ENCODE data around the gene C1orf185.
"Not testable (repeated sequence)": the region's sequence is repeated elsewhere in the genome, so short reads cannot be mapped to it uniquely, and the experiment has no call there.

The C1orf185 gene

GRCh38 chr1:51101976-51102375, at the start of gene C1orf185:
Gene C1orf185 (plus strand): TSS chr1:51102228. CDS start chr1:51102234, 6 bp downstream.
- no peak for DNase-seq

- DNase-seq = peak; percentile 25
Measured at GRCh38 chr1:51058858-51059257, 43.2 kb upstream of the C1orf185 start.

- no peak for DNase-seq
Measured at GRCh38 chr1:51061231-51061918, 40.7 kb upstream of the C1orf185 start.

GRCh38 chr1:51063121-51063520, 38.9 kb upstream of the C1orf185 start:
- no peak for DNase-seq

- no peak for DNase-seq
Measured at GRCh38 chr1:51070011-51070410, 32.0 kb upstream of the C1orf185 start.

GRCh38 chr1:51070640-51071039, 31.4 kb upstream of the C1orf185 start:
- DNase-seq = no peak

GRCh38 chr1:51071291-51072042, 30.6 kb upstream of the C1orf185 start:
- no peak for DNase-seq

- no peak for DNase-seq
Measured at GRCh38 chr1:51072043-51072439, 30.0 kb upstream of the C1orf185 start.

- DNase-seq = no peak
Measured at GRCh38 chr1:51072651-51073050, 29.4 kb upstream of the C1orf185 start.

GRCh38 chr1:51073456-51073855, 28.6 kb upstream of the C1orf185 start:
- DNase-seq = no peak

- DNase-seq = no peak
Measured at GRCh38 chr1:51086496-51087271, 15.3 kb upstream of the C1orf185 start.

GRCh38 chr1:51088474-51088873, 13.6 kb upstream of the C1orf185 start:
- DNase-seq = no peak

GRCh38 chr1:51093581-51093980, 8.4 kb upstream of the C1orf185 start:
- no peak for DNase-seq

GRCh38 chr1:51097171-51097570, 4.9 kb upstream of the C1orf185 start:
- DNase-seq = no peak

GRCh38 chr1:51100264-51100880, 1.7 kb upstream of the C1orf185 start:
- DNase-seq = no peak

GRCh38 chr1:51114137-51114536, 12.1 kb downstream of the C1orf185 start:
- no peak for DNase-seq

- no peak for DNase-seq
Measured at GRCh38 chr1:51115714-51116404, 13.8 kb downstream of the C1orf185 start.

- DNase-seq = no peak
Measured at GRCh38 chr1:51119331-51119730, 17.3 kb downstream of the C1orf185 start.

- DNase-seq = no peak
Measured at GRCh38 chr1:51120629-51121028, 18.6 kb downstream of the C1orf185 start.

- DNase-seq = not testable (repeated sequence)
Measured at GRCh38 chr1:51127152-51127551, 25.1 kb downstream of the C1orf185 start.

GRCh38 chr1:51131185-51131584, 29.2 kb downstream of the C1orf185 start:
- no peak for DNase-seq

- no peak for DNase-seq
Measured at GRCh38 chr1:51133045-51133444, 31.0 kb downstream of the C1orf185 start.

- DNase-seq = not testable (repeated sequence)
Measured at GRCh38 chr1:51137696-51138095, 35.7 kb downstream of the C1orf185 start.

Measured in CD4-positive, alpha-beta T cell treated with Interleukin-17A for 1 hour (primary cell).